Measurements from ENCODE around the gene VDAC2.

DNA sequence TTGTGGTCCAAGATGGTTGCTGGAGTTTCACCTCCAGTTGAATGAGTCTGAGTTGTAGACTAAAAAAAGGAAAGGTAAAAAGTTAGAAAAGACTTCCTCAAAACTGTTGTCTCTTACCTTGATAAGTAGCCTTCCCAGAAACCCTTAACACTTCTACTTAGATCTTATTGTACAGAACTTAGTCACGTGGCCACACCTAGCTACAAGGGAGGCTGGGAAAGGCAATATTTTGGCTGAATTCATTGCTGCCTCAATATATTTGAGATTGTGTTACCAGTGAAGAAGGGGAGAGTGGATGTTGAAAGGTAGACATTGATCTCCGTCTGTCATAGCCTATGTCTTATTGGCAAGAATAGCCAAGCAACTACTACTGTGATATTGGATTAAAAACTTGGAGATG lies 35.5 kb upstream of the VDAC2 start:
- TF ChIP-seq, protein P1, sequence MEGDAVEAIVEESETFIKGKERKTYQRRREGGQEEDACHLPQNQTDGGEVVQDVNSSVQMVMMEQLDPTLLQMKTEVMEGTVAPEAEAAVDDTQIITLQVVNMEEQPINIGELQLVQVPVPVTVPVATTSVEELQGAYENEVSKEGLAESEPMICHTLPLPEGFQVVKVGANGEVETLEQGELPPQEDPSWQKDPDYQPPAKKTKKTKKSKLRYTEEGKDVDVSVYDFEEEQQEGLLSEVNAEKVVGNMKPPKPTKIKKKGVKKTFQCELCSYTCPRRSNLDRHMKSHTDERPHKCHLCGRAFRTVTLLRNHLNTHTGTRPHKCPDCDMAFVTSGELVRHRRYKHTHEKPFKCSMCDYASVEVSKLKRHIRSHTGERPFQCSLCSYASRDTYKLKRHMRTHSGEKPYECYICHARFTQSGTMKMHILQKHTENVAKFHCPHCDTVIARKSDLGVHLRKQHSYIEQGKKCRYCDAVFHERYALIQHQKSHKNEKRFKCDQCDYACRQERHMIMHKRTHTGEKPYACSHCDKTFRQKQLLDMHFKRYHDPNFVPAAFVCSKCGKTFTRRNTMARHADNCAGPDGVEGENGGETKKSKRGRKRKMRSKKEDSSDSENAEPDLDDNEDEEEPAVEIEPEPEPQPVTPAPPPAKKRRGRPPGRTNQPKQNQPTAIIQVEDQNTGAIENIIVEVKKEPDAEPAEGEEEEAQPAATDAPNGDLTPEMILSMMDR (IDR thresholded peaks at IDR 0.05; ENCODE audit: poor library complexity, severe bottlenecking) = no peak
- TF ChIP-seq EZH2 (IDR thresholded peaks at IDR 0.05; ENCODE audit: borderline replicate concordance, insufficient read depth, low read length, poor library complexity, severe bottlenecking) (no peak), SMC3 (conservative IDR thresholded peaks at IDR 0.05; ENCODE audit: poor library complexity) (no peak), EP300 (conservative IDR thresholded peaks at IDR 0.05; ENCODE audit: poor library complexity, severe bottlenecking) (no peak)
- TF ChIP-seq, protein P2, sequence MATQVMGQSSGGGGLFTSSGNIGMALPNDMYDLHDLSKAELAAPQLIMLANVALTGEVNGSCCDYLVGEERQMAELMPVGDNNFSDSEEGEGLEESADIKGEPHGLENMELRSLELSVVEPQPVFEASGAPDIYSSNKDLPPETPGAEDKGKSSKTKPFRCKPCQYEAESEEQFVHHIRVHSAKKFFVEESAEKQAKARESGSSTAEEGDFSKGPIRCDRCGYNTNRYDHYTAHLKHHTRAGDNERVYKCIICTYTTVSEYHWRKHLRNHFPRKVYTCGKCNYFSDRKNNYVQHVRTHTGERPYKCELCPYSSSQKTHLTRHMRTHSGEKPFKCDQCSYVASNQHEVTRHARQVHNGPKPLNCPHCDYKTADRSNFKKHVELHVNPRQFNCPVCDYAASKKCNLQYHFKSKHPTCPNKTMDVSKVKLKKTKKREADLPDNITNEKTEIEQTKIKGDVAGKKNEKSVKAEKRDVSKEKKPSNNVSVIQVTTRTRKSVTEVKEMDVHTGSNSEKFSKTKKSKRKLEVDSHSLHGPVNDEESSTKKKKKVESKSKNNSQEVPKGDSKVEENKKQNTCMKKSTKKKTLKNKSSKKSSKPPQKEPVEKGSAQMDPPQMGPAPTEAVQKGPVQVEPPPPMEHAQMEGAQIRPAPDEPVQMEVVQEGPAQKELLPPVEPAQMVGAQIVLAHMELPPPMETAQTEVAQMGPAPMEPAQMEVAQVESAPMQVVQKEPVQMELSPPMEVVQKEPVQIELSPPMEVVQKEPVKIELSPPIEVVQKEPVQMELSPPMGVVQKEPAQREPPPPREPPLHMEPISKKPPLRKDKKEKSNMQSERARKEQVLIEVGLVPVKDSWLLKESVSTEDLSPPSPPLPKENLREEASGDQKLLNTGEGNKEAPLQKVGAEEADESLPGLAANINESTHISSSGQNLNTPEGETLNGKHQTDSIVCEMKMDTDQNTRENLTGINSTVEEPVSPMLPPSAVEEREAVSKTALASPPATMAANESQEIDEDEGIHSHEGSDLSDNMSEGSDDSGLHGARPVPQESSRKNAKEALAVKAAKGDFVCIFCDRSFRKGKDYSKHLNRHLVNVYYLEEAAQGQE (IDR thresholded peaks at IDR 0.05; ENCODE audit: borderline replicate concordance) = no peak

Data from neural cell (in vitro differentiated cells).